Right cardiac atrium (tissue), 5 donors: Measurements from ENCODE around the gene UMOD. TPM values are rescaled to one million over a fixed set of nuclear protein-coding genes. Genes with fewer than 3 reads are reported as not detected.

ENCODE experiments used
- ATAC-seq, 2 donors: fragments of 200-7000 bp; cut with Tn5 transposase; one replicate each; pipeline versions ENCODE4 v1.8.0 to v1.9.1; 2020; ENCODE audit warnings: moderate library complexity in 2 of 2, mild to moderate bottlenecking in 1 of 2
- DNase-seq, 3 donors: peaks; one replicate each; pipeline ENCODE4 v3.0.0-alpha.2; 2020
- H3K27ac ChIP-seq: one replicate; pipeline ENCODE4 v1.5.1; 2013; ENCODE audit warnings: mild to moderate bottlenecking, low read length, control low read depth, moderate library complexity
- H3K27me3 ChIP-seq: one replicate; pipeline ENCODE4 v1.6.1; 2013; ENCODE audit not compliant: control insufficient read depth, insufficient read depth
- H3K4me1 ChIP-seq: one replicate; pipeline ENCODE4 v1.6.1; 2013; ENCODE audit warnings: low read length; ENCODE audit not compliant: control insufficient read depth, insufficient read depth
- H3K4me3 ChIP-seq: one replicate; pipeline ENCODE4 v1.5.1; 2013; ENCODE audit warnings: low read length, control low read depth
- H3K9me3 ChIP-seq: one replicate; pipeline ENCODE4 v1.6.1; 2013; ENCODE audit warnings: low read length; ENCODE audit not compliant: control insufficient read depth
- WGBS: extraction: QIAGEN DNeasy Blood & Tissue Kit; methylation state at CpG from one replicate; pipeline ENCODE4 v1.1.7; 2013; 5-methylcytosine and 5-hydroxymethylcytosine counted together
- intact Hi-C, 4 donors: fragments of 100-400 bp; cut with DNase I; formaldehyde crosslinking; loops; one replicate each; pipeline versions ENCODE4 v1.11.0 to v1.14.0; 2022 to 2023
- polyA plus RNA-seq: library from polyadenylated mRNA; stranded (reverse); fragments of 200-250 nt; gene quantifications from one replicate; pipeline ENCODE4 v1.2.3, GENCODE V29; 2013
- total RNA-seq, 4 donors: library from RNA; stranded (reverse); fragmentation: NEBNext Ultra II Directional; extraction: Animal tissue kit (Norgen Biotek cat#: 25700); gene quantifications; one replicate each; pipeline ENCODE4 v1.2.1, GENCODE V29; 2021
- donor health status: healthy with polysubstance abuse.
- donor health status: DM: no; HTN: yes; CAD: no.
- donor health status: DM: no; HTN: no; CAD: no.
- donor health status: DM: no; HTN: yes; CAD: no; lungs with severe emphysema.
- donor health status: DM: yes; HTN: yes; CAD: no.

The UMOD gene
- total and polyA plus RNA-seq, 5 donors: not detected

DNA sequence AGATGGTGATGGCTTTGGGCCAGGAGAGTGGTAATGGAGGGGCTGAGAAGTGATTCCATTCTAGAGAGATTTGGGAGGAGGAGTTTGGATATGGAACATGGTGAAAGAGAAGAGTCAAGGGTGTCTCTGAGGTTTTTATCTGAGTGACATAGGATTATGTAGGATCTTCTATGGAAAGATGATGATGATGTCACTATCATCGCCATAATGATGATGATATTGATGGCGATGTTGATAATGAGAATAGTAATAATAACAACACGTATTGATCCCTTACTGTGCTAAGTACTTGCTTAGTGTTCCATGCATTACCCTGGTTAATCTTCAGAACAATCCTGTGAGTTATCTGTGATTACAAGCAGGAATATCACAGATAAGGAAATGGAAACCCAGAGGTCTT is 35.5 kb upstream of the UMOD start:
- WGBS: 94% methylated on average over 3 of the region's 3 CpGs
- DNase-seq (no peak), ATAC-seq (no peak)
- Histone ChIP-seq H3K4me1 (no peaks in the 10 kb centered on the region), H3K27me3 (no peaks in the 10 kb centered on the region), H3K4me3 (no peak overlapping the region), H3K27ac (no peak overlapping the region), H3K9me3 (no peaks in the 10 kb centered on the region)
- intact Hi-C loops: loop anchor here in 1 of 4 donors (10.0 kb wide), 1 partner anchor 483 kb away; no protein-coding TSS in a partner anchor

DNA sequence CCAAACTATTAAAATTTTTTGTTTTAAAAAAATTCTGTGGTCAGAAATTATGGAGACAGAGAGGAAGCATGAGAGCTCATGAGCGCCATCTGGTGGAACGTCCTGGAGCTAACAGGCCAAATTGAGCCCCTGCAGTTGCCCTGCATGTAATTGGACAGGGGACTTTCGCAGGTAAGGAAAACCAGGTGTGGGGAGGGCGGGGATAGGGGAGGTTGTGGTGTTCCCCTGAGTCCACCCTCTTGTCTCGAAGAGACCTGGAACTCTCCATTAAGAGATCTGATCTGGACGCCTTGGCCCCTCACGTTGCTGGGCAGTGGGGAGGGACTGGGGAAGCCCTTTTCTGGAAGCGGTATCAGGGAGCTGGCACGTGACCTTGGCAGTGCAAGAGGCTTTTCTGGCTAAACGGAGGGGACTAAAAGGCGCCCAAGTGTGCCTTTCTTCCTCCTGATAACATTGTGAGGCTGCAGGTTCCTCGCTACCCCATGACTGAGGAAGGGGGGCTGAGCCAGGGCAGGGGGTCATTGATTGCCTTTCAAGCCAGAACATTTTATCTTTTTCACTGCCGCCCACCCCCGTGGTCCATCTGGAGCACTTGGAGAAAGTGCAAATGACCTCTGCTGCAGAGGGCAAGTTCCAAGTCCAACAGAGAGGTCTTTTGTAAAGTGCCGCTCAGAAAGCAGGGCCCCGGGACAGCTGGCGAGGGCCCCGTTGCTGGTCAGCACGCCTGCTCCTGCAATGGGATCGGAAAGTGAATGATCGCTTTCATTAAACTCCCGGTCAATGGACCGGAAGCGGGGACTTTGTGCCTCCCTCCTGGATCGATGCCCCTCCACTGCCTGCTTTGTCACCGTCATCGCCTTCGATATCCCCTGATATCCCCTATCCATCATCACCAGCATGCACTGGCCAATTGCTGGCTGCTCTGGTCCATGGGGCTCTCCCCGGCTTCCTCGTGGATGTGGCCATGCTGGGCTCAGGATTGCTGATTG is 33.6 kb upstream of the UMOD start:
- H3K27ac ChIP-seq: no peak overlapping the region
- 17% methylated on average over 30 of the region's 30 CpGs for WGBS
- H3K4me3 ChIP-seq: no peak overlapping the region
- no peaks in the 10 kb centered on the region for H3K9me3 ChIP-seq
- H3K4me1 ChIP-seq: no peaks in the 10 kb centered on the region
- DNase-seq: peak; percentile 60 to 84 (median 83)
- H3K27me3 ChIP-seq: no peaks in the 10 kb centered on the region
- intact Hi-C loops: loop anchor here in 1 of 4 donors (10.0 kb wide), 1 partner anchor 481 kb away; no protein-coding TSS in a partner anchor
- peak; percentile 63 to 73 for ATAC-seq

DNA sequence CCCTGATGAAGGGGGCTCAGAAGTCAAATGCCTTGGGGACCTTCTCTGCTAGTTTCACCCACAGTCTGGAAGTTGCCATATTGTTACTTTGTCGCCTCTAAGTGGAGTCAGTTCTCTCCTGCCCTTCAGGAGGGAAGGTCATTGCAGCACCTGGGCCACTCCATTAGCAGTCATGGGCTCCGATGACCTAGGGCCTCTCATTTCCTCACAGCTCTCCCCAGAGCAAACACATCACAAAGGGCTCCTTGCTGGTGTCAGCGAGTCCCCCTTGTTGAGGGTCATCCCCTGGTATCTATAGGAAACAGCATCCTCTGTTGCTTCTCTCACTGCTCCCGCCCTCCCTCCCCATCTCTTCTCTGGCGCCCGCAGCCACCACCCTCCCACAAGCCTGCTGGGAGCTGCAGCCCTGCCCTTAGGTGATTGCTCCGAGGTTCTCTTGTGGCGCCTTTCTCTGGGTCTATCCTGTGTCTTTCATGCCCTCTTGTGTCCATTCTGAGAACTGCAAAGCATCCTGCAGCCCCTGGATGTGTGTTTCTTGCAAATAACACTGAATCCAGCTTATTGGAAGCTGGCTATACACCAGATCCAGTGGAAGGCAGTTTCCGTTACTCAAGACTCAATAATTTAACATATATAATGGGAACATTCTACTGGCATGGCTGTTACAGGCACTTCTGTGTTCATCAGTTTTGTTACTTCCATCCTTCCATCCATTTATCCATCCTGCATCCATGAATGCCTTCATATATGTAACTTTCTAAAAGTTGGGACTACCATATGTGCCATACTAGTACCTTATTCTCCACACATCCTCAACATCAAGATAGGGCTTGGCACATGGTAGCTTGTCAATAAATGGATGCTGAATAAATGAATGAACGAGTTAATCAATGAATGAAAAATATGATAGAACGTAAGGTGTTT is 30.9 kb upstream of the UMOD start:
- no peaks in the 10 kb centered on the region for H3K27me3 ChIP-seq
- H3K9me3 ChIP-seq: no peaks in the 10 kb centered on the region
- H3K4me1 ChIP-seq: no peaks in the 10 kb centered on the region
- peak; percentile 67 to 75 for ATAC-seq
- H3K4me3 ChIP-seq: no peak overlapping the region
- no peak overlapping the region for H3K27ac ChIP-seq
- WGBS: 29% methylated on average over 11 of the region's 11 CpGs
- intact Hi-C loops: loop anchor here (5.0 to 10.0 kb wide), 2 partner anchors 476 to 479 kb away; no protein-coding TSS in a partner anchor
- peak in 1 of 3 donors; percentile 58 for DNase-seq

DNA sequence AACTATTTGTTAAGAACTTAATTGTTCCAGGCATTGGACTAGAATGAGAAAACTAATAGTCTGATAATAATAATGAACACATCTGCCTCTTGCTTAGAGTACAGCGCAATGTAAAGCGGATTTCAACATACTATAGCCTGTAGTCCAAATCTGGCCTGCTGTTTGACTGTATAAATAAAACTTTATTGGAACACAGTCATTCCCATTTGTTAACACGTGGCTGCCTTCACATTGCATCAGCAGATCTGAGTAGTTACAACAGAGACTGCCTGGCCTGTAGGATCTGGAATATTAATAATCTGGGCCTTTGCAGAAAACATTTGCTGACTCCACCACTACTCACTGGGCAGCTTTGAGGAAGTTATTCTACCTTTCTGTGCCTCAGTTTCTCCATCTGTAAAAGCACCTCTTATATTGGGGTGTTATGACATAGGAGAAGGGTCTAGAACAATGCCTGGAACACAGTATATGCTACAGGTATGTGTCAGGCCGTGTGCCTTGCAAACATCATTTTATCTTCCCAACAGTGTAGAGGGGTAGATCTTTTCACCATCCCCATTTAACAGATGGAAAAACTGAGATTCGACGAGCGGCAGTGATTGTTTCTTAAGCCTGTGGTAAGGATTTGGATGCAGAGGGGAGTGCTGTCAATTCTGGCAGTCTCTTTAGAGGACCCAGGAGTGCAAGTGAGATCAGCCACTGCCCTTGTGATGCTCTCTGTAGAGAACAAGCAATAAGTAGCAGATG is 29.9 kb upstream of the UMOD start:
- H3K4me1 ChIP-seq: no peaks in the 10 kb centered on the region
- WGBS: 90% methylated on average over 7 of the region's 7 CpGs
- intact Hi-C loops: loop anchor here (5.0 to 10.0 kb wide), 2 partner anchors 475 to 478 kb away; no protein-coding TSS in a partner anchor
- ATAC-seq: no peak
- DNase-seq: no peak
- H3K4me3 ChIP-seq: no peak overlapping the region
- no peak overlapping the region for H3K27ac ChIP-seq
- H3K9me3 ChIP-seq: no peaks in the 10 kb centered on the region
- no peaks in the 10 kb centered on the region for H3K27me3 ChIP-seq

DNA sequence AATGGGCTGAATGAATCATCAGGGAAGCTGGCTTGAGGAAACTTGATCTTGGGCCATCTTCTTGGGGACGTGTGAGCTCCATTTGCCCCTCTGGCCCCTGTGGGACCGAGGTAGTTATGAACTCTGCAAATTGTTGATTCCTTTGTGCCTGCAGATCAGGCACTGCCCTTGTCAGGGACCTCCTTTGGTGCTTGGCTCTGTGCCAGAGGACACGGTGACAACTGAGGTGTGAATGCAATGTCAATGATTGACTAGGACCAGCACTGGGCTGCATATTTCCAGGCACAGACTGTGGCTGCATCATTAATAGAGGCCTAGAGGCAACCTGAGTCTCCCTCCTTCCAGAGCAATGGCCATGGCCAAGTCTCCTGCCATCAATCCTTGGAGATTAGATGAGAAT is 28.3 kb upstream of the UMOD start:
- WGBS: 33% methylated on average over 3 of the region's 3 CpGs
- intact Hi-C loops: loop anchor here (5.0 to 10.0 kb wide), 2 partner anchors 473 to 476 kb away; no protein-coding TSS in a partner anchor
- ATAC-seq: no peak

DNA sequence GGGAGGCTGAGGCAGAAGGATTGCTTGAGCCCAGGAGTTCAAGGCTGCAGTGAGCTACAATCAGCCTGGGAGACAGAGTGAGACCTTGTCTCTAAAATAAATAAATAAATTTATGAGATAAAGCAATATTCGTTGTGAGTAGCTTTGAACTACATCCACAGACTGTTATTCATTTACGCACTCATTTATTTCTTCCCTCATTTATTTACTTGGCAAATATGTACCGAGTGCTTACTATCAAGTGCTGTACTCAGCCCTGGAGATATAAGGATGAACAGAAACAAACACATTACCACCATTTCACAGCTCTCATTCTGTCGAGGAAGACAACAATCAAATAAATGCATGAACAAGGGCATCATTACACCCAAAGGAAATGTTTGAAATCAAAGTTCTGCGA is 24.7 kb upstream of the UMOD start:
- no peaks in the 10 kb centered on the region for H3K9me3 ChIP-seq
- DNase-seq: no peak
- WGBS: 77% methylated on average over 5 of the region's 5 CpGs
- no peak overlapping the region for H3K27ac ChIP-seq
- ATAC-seq: no peak
- intact Hi-C loops: no loop called here
- no peak overlapping the region for H3K4me3 ChIP-seq
- H3K4me1 ChIP-seq: no peaks in the 10 kb centered on the region
- no peaks in the 10 kb centered on the region for H3K27me3 ChIP-seq

More for the DNA sequence above, 28.3 kb upstream of the UMOD start:
- Histone ChIP-seq H3K27me3 (no peaks in the 10 kb centered on the region), H3K9me3 (no peaks in the 10 kb centered on the region), H3K27ac (no peak overlapping the region), H3K4me1 (no peaks in the 10 kb centered on the region), H3K4me3 (no peak overlapping the region)
- no peak for DNase-seq

DNA sequence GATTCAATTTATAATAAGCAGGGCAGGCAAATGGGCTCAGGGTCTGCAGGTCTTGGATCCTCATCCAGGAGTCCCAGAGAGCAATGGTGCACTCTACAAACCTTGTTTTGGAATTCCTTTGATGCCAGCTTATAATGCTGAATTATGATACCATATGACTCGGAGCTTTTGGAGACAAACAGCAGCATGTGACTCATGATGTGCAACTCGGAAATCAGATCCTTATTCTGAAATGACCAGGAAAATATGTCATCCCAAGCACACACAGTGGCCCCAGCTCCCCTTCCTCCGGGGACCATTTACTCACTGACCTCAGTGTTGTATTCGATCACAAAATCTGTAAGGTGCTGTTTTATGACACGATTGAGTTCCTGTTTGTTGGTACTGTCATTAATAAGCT is 20.2 kb upstream of the UMOD start:
- Histone ChIP-seq H3K27me3 (no peaks in the 10 kb centered on the region), H3K4me3 (no peak overlapping the region), H3K9me3 (no peaks in the 10 kb centered on the region), H3K4me1 (no peaks in the 10 kb centered on the region), H3K27ac (no peak overlapping the region)
- DNase-seq (no peak), ATAC-seq (no peak)
- 75% methylated on average over 5 of the region's 5 CpGs for WGBS
- intact Hi-C loops: no loop called here

DNA sequence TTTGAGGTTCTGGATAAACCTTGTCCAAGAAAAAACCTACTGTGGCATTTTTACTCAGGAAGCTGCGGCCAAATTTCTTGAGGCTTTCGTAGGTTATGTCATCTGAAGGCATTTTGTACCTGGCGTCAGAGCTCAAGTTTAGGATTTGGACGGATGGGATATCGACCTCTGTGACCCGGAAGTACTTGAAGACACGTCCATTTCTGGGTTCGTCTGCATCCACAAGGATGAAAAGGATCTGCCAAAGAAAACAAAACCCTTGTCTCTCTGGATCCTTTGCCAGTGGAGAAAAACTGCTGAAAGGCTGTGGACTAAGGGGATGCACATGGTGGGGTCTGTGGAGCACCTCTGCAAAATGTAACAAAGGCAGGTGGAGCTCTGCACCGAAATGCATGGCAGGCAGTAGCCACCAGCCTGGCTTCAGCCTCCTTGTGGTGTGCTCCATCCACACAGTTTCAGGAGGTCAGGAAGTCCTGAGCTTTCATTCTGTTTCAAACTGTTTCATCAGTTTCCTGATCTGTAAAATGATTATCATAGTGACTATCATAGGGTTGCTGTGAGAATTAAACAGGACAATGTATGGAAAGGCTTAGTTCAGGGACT is 17.0 kb upstream of the UMOD start:
- DNase-seq: no peak
- H3K27ac ChIP-seq: no peak overlapping the region
- no peak overlapping the region for H3K4me3 ChIP-seq
- intact Hi-C loops: no loop called here
- WGBS: 63% methylated on average over 9 of the region's 9 CpGs
- no peaks in the 10 kb centered on the region for H3K4me1 ChIP-seq
- no peaks in the 10 kb centered on the region for H3K9me3 ChIP-seq
- H3K27me3 ChIP-seq: no peaks in the 10 kb centered on the region
- ATAC-seq: no peak

DNA sequence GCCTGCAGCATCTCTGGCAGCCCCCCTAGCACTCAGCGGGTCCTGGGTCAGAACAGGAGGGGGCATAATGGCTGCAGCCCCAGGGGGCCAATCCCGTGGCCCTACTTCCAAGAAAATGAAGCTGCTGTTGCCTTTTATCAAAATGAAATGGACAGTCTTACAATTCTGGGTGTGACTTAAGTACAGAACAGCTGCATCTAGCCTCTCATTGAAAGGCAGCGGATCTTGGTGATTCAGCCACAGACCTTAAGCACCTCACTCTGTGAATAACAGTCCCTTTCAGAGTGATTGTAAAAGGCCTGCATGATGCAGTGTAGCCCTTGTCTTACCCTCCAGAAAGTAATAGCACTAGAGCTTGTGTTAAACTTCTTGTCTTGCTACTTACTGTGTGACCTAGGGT is 11.5 kb upstream of the UMOD start:
- H3K9me3 ChIP-seq: no peaks in the 10 kb centered on the region
- H3K27me3 ChIP-seq: no peaks in the 10 kb centered on the region
- DNase-seq (no peak), ATAC-seq (no peak)
- no peak overlapping the region for H3K4me3 ChIP-seq
- intact Hi-C loops: no loop called here
- no peaks in the 10 kb centered on the region for H3K4me1 ChIP-seq
- 62% methylated on average over 3 of the region's 3 CpGs for WGBS
- no peak overlapping the region for H3K27ac ChIP-seq

DNA sequence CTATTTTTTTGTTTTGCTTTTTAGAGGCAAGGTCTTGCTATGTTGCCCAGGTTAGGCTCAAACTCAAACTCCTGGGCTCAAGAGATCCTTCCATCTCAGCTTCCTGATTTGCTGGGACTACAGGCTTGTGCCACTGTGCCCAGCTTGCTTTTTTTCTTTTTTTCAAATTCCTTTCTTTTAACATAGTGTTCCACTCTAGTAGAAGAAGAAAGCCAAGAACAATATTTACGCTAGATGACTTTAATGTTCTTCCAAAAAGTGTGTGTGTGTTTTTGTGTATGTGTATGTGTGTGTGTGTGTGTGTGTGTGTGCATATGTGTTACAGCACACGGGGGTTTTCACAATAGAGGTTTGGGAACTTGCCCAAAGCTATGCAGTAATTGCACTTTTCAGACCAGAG is 10.7 kb upstream of the UMOD start:
- Histone ChIP-seq H3K27ac (no peak overlapping the region), H3K4me3 (no peak overlapping the region), H3K27me3 (no peaks in the 10 kb centered on the region), H3K4me1 (no peaks in the 10 kb centered on the region), H3K9me3 (no peaks in the 10 kb centered on the region)
- ATAC-seq: no peak
- intact Hi-C loops: no loop called here
- WGBS: 61% methylated on average over 2 of the region's 2 CpGs
- no peak for DNase-seq
